T-helper 9 cell (primary cell): ENCODE results near the gene ASB5.

Experiments used
- DNase-seq: peaks from one replicate; pipeline ENCODE4 v3.0.0-alpha.2; 2020

The ASB5 gene

GRCh38 chr4:176277162-176277904, 8.3 kb upstream of the ASB5 start:
- no peak for DNase-seq

- DNase-seq, result no peak
Measured at GRCh38 chr4:176276710-176277109, 7.7 kb upstream of the ASB5 start.

GRCh38 chr4:176274441-176274840, 5.4 kb upstream of the ASB5 start:
- no peak for DNase-seq

GRCh38 chr4:176273736-176274135, 4.7 kb upstream of the ASB5 start:
- DNase-seq, result no peak

GRCh38 chr4:176272799-176273198, 3.8 kb upstream of the ASB5 start:
- DNase-seq, result no peak

GRCh38 chr4:176271749-176272148, 2.7 kb upstream of the ASB5 start:
- DNase-seq, result no peak

- DNase-seq, result no peak
Measured at GRCh38 chr4:176270669-176271068, 1.6 kb upstream of the ASB5 start.

- DNase-seq, result no peak
Measured at GRCh38 chr4:176266026-176266425, 3.0 kb downstream of the ASB5 start.

GRCh38 chr4:176262243-176262642, 6.8 kb downstream of the ASB5 start:
- no peak for DNase-seq

- DNase-seq, result no peak
Measured at GRCh38 chr4:176261481-176261880, 7.5 kb downstream of the ASB5 start.

GRCh38 chr4:176261018-176261417, 8.0 kb downstream of the ASB5 start:
- no peak for DNase-seq

GRCh38 chr4:176259330-176260090, 9.5 kb downstream of the ASB5 start:
- DNase-seq, result no peak

GRCh38 chr4:176258135-176258534, 10.9 kb downstream of the ASB5 start:
- DNase-seq, result no peak

GRCh38 chr4:176256921-176257320, 12.1 kb downstream of the ASB5 start:
- DNase-seq, result no peak

- DNase-seq, result no peak
Measured at GRCh38 chr4:176242764-176243347, 26.2 kb downstream of the ASB5 start.

- DNase-seq, result no peak
Measured at GRCh38 chr4:176241703-176242102, 27.3 kb downstream of the ASB5 start.

- DNase-seq, result no peak
Measured at GRCh38 chr4:176238826-176239225, 30.2 kb downstream of the ASB5 start.

GRCh38 chr4:176238157-176238610, 30.8 kb downstream of the ASB5 start:
- DNase-seq, result no peak

GRCh38 chr4:176236946-176237345, 32.1 kb downstream of the ASB5 start:
- no peak for DNase-seq

GRCh38 chr4:176230836-176231235, 38.2 kb downstream of the ASB5 start:
- no peak for DNase-seq

GRCh38 chr4:176229645-176230044, 39.4 kb downstream of the ASB5 start:
- DNase-seq, result no peak

GRCh38 chr4:176226736-176227135, 42.3 kb downstream of the ASB5 start:
- DNase-seq, result no peak

- DNase-seq, result no peak
Measured at GRCh38 chr4:176223561-176223960, 45.5 kb downstream of the ASB5 start.

GRCh38 chr4:176222149-176222548, 46.9 kb downstream of the ASB5 start:
- DNase-seq, result no peak
